Measurements from ENCODE around the gene FLACC1. TPM values are rescaled to one million over a fixed set of nuclear protein-coding genes. Genes with fewer than 3 reads are reported as not detected.

The FLACC1 gene
- total and polyA plus RNA-seq, 2 of the 8 experiments (the other 6 are each of a cell fraction or from before 2014, with no cell fraction given) = 0.58 TPM; not detected in 1

DNA sequence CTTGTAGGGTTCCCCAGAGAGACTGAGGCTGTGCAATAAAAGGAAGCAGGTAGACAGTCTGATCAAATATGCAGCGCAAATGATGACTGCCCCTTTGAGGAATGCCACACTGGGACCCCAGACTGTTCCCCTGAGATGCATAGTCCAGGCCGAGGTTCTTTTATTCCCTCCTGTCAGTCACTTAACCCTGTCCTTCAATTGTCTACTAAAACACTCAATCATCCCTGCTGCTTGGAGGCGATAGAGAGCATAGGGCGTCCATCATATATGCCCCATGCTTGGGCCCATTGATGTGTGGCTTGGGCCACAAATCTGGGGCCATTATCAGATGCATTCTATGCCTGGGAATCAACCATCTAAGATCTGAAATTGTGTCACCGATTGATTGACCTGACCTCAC lies 112.3 kb downstream of the FLACC1 start (continued):
- TF ChIP-seq TEAD4 (IDR thresholded peaks at IDR 0.05; ENCODE audit: low read depth, low read length) (no peak), CBX5 (IDR thresholded peaks at IDR 0.05; ENCODE audit: low read depth, low read length) (no peak)

Measured in H1 (cell line).